ENCODE results near the gene SHB.

DNA sequence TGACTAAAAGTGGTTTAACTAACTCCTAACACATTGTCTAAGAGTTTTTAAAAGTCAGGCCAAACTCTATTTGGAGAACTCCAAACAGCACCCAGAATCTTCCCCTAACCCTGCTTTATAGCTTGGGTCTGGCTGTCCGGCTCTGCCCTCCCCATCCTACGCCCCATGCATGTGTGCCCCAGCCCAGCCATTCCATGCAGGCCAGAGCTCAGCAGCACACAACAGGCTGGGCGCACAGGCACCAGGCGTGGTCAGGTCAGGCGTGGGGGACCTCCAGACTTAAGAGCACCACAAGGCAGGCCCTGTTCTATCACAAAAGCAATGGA, 31.1 kb downstream of the SHB start:
- TF ChIP-seq CTCF (conservative IDR thresholded peaks at IDR 0.05; ENCODE audit: low read depth, low read length), result no peak
- no peak for TF ChIP-seq EZH2 (IDR thresholded peaks at IDR 0.05; ENCODE audit: borderline replicate concordance, low read depth, low read length, poor library complexity, severe bottlenecking)

All from A673 (cell line).